Midbrain (tissue), 1 donor: ENCODE measurements around the gene IDS.
"Not testable (repeated sequence)": the region's sequence is repeated elsewhere in the genome, so short reads cannot be mapped to it uniquely, and the experiment has no call there.

Source experiments
- DNase-seq: peaks from one replicate; lab custom pipeline; 2025; lab: John Stamatoyannopoulos, UW

Gene IDS

DNA sequence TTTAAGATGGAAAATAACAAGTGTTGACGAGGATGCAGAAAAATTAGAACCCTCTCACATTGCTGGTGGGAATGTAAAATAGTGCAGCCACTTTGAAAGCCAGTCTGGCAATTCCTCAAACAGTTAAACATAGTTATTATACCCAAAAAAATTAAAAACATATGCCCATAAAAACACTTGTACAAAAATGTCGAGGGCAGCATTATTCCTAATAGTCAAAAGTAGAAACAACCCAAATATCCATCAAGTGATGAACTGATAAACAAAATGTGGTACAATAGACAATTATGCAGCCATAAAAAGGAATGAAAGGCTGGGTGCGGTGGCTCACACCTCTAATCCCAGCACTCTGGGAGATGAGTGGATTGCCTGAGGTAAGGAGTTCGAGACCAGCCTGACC lies 6.3 kb downstream of the IDS start:
- no peak for DNase-seq

- no peak for DNase-seq
Observed at GRCh38 chrX:149497626-149498025, 7.5 kb downstream of the IDS start.

DNA sequence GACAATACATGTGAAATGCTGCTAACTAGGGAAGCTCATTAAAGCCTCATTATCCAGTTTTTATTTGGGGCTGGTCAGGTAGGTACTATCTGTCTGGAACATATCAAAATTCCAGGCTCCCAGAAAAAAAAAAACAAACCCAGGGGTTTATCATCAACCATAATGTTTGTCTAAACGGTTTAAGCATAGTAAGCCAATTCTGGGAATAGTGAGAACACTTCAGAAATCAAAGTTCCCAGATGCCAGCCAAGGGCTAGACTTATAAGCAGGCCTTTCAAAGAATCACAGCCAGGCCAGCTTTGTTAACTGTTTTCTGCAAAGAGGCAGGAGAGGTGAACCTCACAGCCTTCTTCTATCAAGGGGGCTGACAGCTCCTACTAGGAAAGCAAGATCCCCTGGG lies 8.1 kb downstream of the IDS start:
- no peak for DNase-seq

GRCh38 chrX:149495573-149496071 lies 9.5 kb downstream of the IDS start:
- no peak for DNase-seq

DNA sequence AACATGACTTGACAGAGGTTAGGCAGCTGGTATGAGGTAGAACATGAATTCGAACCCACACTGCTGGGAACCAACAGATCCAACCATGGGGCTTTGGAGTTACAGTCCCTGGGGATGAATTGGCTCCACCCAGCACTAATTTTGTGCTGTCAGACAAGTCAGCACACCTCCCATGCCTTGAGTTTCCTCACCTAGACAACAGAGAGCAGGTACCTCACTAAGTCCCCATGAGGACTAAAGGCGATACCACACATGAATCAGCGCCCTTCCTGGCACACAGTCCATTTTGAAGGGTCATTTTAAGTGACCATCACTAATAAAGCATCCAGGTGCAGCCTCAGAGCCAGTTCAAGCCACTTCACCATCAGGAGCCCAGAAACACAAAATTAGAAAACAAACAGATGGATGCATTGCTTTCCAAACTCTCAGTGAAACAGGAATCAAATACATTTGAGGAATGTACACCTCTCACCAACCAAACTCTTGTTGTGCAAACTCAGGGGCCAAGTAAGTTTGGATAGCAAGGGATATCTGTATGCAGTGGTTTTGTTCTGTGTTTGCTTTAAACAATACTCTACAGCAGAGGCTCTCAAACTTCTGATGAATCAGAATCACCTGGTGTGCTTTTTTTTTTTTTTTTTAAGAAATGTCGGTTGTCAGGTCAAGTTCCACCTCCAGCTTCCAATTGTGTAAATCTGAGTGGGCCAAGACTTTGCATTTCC lies 10.1 kb downstream of the IDS start:
- no peak for DNase-seq

DNA sequence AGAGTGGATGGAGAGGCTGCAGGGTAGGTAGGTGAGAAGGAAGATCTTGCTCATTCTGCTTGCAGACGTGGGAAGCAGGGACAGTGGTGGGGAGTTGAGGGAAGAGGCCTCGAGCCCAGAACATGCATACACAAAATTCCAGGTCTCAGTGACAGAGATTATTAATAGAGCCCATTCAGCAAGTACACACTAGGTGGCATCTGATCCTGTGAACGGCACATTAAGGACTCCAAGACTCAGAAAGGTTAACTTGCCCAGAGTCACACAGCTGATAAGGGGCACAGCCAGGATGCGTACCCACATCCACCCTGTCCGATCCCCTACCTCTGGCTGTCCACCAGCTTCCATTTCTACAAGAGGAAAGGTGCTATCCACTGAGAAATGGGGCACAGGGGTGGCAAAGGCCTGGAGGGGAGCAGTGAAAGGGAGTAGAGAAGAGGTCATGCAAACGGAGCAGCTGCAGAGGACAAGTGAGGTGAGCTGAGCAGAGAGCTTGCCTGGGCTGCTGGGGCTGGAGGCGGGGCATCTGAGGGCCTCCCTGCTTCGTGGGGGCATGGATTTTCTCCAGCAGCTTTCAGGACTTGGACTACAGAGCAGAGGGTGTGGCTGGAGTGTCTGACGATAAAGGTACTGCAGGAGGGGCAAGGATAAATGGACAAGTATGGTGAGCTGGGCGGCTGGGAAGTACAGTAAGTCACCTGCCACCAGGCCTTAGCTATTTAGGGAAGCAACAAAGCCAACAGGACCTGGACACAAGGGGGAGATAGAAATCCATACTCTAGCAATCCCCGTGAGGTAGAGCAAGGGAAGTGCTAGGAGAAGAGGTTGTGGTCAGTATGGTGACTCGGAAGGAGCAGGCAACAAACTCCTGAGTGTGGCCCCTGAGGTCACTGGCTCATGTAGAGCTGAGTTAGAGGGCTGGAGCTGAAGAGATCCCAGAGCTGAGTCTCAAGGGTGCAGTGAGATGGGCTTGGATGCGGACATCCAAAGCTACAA lies 11.2 kb downstream of the IDS start:
- DNase-seq, result no peak

DNA sequence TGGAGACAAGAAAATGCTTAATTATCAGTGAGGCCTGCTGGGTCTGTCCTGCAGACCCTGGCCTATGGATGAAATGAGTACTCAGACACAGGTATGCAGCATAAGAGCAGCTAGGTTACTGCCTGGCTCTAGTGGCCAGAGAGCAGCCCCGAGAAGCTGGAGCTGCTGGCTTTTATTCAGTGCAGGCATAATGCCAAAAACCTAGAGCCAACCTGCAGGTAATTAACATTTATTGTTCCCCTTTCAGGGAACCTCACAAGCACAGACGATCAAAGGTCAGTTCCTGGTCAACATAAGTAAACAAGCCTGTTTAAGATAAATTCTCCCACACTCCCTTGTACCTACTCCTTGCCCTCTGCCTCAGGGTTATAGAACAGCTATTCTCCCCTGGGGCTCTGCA lies 13.3 kb downstream of the IDS start:
- DNase-seq, result no peak

GRCh38 chrX:149490100-149490499 lies 15.0 kb downstream of the IDS start:
- no peak for DNase-seq

GRCh38 chrX:149488411-149489052 lies 16.6 kb downstream of the IDS start:
- not testable (repeated sequence) for DNase-seq

DNA sequence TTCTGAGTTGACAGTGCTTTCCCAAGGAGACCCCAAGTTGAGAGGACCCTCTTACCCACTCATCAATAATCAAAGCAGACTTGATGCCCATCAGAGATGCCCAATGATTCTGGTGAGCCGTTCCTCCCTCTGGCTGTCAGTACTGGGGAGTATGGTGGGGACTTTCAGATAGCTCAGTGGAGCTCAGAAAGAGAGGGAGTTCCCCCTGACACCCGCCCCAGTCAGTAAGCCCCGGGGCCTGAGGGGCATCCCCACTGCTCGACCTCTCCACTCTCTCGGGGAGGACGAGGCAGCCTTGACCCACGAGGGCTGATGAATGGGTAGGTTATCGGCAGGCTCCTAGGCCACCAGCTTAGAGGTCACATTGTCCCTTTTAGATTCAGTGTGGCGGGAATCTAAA lies 17.1 kb downstream of the IDS start:
- not testable (repeated sequence) for DNase-seq

GRCh38 chrX:149487292-149487691 lies 17.8 kb downstream of the IDS start:
- DNase-seq, result no peak

GRCh38 chrX:149476513-149476912 lies 28.6 kb downstream of the IDS start:
- no peak for DNase-seq

- DNase-seq, result no peak
Observed at GRCh38 chrX:149473966-149474365, 31.1 kb downstream of the IDS start.

DNA sequence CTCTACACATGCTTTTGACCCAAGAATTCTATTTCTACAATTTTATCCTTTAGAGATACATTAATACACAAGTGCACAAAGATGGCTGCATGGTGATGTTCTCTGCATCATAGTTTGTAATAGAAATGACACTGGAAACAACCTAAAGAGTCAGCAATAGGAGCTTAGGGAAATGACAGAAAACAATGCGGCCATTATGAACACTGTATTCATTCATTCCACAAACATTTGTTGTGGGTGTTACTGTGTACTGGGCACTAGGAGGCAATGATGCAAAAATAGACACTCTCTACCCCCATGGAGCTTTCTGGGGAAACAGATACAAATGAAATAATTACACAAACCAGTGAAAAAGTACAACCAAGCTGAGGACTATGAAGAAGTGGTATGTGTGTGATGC lies 32.0 kb downstream of the IDS start:
- DNase-seq, result no peak

GRCh38 chrX:149472625-149473024 lies 32.5 kb downstream of the IDS start:
- DNase-seq, result no peak

GRCh38 chrX:149471397-149471796 lies 33.7 kb downstream of the IDS start:
- DNase-seq, result no peak

GRCh38 chrX:149470955-149471354 lies 34.2 kb downstream of the IDS start:
- DNase-seq, result peak; percentile 89

- no peak for DNase-seq
Observed at GRCh38 chrX:149469406-149469805, 35.7 kb downstream of the IDS start.

- no peak for DNase-seq
Observed at GRCh38 chrX:149467920-149468319, 37.2 kb downstream of the IDS start.

- no peak for DNase-seq
Observed at GRCh38 chrX:149467461-149467860, 37.6 kb downstream of the IDS start.

GRCh38 chrX:149462849-149463248 lies 42.3 kb downstream of the IDS start:
- no peak for DNase-seq

- DNase-seq, result no peak
Observed at GRCh38 chrX:149461746-149462145, 43.4 kb downstream of the IDS start.
